GM15510 (cell line): ENCODE measurements around the gene ZDHHC24.

Source experiments
- POLR2A ChIP-seq: IDR thresholded peaks from 3 replicates; pipeline ENCODE4 v1.6.1; 2011; ENCODE audit warnings: borderline replicate concordance; ENCODE audit not compliant: insufficient read length; ENCODE audit errors: extremely low read depth

ZDHHC24 gene

GRCh38 chr11:66494458-66494857, 51.4 kb downstream of the ZDHHC24 start:
- TF ChIP-seq POLR2A: no peak

GRCh38 chr11:66493130-66493529, 52.7 kb downstream of the ZDHHC24 start:
- TF ChIP-seq POLR2A: no peak

DNA sequence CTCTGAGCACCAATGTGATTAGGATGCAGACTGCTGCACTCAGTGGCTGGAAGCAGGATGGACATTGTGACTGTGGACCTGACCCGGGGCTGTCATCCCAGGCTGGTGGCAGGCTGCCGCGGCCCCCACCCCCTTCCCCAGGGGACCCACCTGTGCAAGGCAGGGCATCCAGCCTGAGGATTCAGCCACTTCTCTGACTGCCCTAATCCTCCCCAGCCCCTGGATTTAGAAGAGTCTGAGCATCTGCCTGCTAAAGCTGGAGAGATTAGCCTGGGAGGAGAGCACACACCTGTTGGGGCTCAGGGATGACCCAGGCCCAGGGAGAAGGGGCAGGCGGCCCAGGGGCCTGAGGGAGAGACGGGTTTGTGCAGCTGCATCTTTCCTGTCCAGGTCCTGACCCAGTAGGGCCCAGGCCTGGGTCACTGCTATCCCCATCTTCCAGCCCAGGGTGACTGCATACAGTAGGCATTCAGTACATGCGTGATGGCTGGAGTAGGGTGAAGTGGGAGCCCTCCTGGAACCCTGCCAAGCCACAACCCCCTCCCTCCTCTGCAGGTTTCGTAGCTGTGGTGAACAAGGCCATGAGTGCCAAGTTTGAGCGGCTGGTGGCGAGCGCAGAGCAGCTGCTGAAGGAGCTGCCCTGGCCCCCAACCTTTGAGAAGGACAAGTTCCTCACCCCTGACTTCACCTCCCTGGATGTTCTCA, 53.5 kb downstream of the ZDHHC24 start:
- TF ChIP-seq POLR2A: no peak

DNA sequence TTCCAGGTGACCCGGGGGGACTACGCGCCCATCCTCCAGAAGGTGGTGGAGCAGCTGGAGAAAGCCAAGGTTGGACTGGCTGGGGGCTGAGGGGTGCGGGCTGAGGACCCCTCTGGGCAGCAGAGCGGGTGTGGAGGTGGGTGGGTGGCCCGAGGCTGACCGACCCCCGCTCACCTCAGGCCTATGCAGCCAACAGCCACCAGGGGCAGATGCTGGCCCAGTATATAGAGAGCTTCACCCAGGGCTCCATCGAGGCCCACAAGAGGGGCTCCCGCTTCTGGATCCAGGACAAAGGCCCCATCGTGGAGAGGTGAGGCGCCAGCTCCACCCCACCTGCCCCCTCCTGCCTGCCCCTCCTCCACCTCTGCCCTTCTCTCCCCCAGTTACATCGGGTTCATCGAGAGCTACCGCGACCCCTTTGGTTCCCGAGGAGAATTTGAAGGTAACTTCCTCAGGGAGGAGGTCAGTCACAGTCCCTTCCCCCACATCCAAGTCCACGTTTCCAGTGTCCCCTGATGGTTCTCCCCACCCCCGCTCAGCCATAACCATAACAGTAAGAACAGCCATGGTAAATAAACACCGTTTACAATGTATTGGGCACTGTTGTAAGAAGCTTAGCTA, 54.4 kb downstream of the ZDHHC24 start:
- no peak for TF ChIP-seq POLR2A

GRCh38 chr11:66489636-66490035, 56.2 kb downstream of the ZDHHC24 start:
- TF ChIP-seq POLR2A: no peak

DNA sequence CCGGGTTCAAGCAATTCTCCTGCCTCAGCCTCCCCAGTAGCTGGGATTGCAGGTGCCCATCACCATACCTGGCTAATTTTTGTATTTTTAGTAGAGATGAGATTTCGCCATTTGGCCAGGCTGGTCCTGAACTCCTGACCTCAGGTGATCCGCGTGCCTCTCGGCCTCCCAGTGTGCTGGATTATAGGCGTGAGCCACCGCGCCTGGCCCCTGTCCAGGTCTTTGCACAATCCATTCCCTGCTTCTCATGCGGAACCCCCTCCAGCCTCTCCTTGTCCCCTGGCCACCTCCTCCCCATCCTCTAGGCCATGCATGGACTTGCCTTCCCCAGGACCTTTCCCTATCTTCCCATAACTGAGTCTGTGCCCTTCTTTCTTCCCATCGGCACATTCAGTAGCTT, 56.9 kb downstream of the ZDHHC24 start:
- TF ChIP-seq POLR2A: no peak

GRCh38 chr11:66484806-66485380, 61.0 kb downstream of the ZDHHC24 start:
- TF ChIP-seq POLR2A: no peak

- peak; percentile 91 for TF ChIP-seq POLR2A
Measured at GRCh38 chr11:66480117-66480938, 65.5 kb downstream of the ZDHHC24 start, which contains the start of gene DPP3. TSS of gene DPP3 (plus strand) at chr11:66480434. CDS start at chr11:66482201, 1,767 bp downstream.

DNA sequence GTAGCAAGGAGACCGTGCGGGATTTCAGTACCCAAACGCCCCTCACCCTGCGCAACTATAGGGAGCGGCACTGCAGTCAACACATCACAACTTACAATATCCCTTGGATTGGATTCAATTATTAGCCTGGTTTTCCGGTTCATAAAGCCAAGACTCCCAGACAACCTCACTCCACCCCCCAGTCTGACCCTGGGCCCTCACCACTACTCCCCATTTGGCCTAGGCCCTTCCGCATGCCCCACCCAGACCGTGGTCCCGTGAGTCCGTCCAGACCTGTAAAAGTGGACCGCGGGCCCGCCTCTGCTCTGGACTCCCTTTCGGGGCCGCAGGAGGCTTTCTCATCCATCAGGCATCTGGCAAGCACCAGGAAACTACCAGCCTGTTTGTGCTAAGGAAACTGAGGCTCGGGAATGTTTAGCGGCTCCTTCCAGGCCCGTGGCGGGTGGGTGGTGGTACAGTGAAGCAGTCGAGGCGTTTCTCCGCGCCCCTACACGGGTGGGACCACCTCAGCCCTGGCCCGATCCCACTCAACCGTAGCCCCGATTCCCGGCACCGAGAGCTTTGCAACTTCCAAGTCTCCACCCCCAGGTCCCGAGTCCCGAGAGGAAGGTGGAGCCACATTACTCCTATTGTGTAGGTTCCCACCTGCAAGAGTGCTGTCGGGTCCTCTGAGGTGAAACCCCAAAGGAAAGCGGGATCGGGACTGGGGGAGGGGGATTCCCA, 66.3 kb downstream of the ZDHHC24 start:
- no peak for TF ChIP-seq POLR2A

DNA sequence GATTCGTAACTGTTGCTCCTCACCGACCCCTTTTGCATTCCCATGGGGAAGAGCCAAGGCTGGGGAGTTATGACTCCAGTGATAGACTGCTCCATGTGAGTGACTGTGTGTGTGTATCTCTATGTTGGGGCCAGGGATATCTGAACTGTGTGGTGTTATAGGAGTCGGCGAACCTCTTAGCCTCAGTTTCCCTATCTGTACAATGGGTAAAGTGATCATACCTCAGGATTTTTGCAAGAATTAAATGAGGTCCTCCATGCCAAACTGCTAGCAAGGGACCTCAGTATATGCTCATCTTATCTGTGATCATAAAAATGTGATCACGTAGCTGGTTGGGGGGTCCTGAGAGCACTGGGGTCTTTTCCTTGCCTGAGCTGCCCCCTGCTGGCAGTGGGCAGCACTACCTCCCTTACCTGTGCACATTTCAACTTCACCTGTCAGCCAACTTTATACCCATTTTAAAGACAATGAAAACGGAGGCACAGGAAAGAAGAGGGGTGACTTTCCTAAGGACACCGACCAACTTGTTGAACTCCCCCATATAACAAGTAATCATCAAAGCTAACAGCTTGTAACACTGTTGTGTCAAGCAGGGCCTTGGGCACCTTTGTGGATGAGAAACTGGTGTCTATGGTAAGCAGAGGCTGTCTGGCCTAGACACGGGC, 67.0 kb downstream of the ZDHHC24 start:
- no peak for TF ChIP-seq POLR2A

DNA sequence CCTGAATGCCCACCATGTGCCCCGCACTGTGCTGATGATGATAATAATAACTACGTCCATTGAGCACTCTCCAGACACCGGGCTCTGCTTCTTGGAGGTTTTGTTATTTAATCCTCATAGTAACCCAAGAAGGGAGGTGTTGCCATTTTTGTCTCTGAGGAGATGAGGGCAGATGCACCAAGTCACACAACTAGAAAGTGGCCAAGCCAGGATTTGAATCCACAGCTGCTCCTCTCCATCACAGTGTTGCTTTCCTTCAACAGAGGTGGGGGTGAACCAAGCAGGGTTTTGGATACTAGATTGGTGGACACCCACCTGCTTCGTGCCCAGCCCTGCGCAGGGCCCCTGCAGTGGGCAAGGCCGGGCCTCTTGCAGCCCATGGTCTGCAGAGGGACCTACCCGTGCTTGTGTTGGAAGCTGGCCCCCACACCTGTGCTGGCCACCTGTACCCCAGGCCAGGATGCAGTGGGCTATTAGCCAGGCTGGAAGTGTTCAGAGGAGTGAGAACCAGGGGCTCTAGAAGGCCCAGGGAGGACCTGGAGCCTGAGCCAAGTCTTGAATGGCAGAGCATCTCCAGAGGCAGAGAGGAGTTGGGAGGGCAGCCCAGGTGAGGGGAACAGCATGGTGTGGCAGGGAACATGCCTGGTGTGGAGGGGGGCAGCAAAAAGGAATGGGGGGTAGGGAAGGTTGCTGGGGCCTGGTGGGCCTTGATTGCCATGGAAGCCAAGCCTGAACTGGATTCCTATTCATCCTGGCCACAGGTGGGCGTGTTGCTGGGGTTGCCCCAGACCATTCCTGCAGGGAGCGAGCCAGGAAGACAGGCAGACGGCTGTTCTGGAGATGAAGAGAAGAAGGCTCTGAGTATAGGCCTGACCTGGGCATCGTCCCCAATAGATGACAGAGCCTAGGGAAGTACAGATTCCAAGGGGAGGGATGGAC, 68.3 kb downstream of the ZDHHC24 start:
- TF ChIP-seq POLR2A: no peak

DNA sequence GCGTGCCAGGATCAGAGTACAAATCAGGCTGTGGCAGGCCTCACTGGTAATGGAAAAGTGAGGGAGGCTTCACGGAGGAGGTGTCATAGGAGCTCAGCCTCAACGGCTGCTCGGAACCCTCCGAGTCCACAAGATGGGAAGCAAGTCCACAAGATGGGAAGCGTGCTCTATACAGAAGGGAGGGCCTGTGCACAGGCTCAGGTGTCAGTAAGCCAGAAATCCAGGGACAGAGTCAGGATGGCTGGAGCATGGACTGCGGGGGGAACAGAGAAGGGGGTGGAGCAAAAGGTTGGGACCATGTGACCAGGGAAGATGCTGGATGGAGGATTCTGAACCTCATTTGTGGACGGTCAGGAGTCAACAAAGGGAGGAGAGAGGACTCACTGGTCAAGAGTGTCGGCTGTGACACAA, 69.0 kb downstream of the ZDHHC24 start:
- TF ChIP-seq POLR2A: no peak

- no peak for TF ChIP-seq POLR2A
Measured at GRCh38 chr11:66476173-66476840, 69.5 kb downstream of the ZDHHC24 start.
